ENCODE measurements around the gene SLC38A1.

DNA sequence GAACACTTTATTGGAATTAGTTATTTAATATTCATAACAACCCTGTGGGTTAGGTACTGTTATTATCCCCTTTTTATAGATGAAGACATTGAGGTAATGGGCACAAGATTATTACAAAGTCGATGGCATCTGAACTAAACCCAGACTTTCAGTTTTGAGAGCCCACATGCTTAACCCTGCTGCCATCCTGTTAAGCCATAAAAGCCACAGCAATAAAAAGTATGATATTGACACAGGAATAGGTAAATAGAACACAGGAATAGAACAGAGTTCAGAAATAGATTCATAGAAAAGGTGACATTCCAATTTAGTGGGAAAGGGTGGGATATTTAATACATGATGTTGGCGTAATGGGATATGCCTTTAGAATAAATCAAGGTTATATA lies 119.8 kb downstream of the SLC38A1 start:
- no peak for TF ChIP-seq EZH2 (IDR thresholded peaks at IDR 0.05; ENCODE audit: low read length, unreplicated experiment)
- TF ChIP-seq, protein P1, sequence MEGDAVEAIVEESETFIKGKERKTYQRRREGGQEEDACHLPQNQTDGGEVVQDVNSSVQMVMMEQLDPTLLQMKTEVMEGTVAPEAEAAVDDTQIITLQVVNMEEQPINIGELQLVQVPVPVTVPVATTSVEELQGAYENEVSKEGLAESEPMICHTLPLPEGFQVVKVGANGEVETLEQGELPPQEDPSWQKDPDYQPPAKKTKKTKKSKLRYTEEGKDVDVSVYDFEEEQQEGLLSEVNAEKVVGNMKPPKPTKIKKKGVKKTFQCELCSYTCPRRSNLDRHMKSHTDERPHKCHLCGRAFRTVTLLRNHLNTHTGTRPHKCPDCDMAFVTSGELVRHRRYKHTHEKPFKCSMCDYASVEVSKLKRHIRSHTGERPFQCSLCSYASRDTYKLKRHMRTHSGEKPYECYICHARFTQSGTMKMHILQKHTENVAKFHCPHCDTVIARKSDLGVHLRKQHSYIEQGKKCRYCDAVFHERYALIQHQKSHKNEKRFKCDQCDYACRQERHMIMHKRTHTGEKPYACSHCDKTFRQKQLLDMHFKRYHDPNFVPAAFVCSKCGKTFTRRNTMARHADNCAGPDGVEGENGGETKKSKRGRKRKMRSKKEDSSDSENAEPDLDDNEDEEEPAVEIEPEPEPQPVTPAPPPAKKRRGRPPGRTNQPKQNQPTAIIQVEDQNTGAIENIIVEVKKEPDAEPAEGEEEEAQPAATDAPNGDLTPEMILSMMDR (conservative IDR thresholded peaks at IDR 0.05; ENCODE audit: low read depth, low read length): no peak
